ENCODE data around the gene MVD. TPM values are rescaled to one million over a fixed set of nuclear protein-coding genes. Genes with fewer than 3 reads are reported as not detected.

The MVD gene
- total RNA-seq, 1 donor from 2014 or later: 95.7 TPM

DNA sequence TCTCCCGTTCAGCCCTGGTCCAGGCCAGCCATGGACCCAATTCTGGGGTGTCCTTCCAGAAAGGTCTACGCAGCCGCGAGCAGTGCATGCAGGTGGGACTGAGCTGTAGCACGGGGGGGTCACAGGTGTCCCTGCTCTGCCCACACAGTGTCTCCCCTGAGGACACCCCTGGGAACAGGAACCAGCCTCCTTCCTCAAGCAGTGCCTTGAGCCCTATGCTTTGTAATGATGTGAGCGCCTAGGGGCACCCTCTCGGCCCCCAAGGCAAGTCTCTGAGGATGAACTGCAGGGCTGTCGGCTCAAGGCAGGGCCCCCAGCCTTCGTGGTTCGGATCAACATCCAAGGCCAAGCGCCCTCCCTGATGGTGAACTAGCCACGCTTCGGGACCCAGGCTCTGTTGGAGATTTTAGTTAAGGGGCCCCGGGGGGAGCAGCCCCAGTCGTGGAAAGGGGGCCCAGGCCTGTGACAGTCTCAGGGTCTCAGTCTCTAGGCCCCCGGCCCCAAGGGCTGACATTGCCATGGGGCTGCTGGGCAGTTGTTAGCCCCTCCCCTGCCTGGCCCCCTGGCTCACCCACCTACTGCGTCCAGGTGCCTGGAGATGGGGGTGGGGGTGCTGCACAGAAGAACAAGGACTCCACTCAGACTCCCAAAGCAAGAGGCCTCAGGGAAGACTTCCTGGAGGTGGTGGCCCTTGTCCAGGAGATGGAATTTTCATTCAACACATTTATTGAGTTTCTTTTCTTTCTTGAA is 22.2 kb downstream of the MVD start:
- no peak overlapping the region for H3K4me3 Mint-ChIP-seq
- peaks cover 16% of the 10 kb centered on the region for H3K4me1 Mint-ChIP-seq
- no peaks in the 10 kb centered on the region for H3K9me3 Mint-ChIP-seq
- intact Hi-C loops (cut with micrococcal nuclease): no loop called here
- no peak for DNase-seq
- no peak overlapping the region for H3K27ac Mint-ChIP-seq
- peaks cover 23% of the 10 kb centered on the region for H3K36me3 Mint-ChIP-seq (ENCODE audit: low read depth)
- peaks cover 25% of the 10 kb centered on the region for H3K27me3 Mint-ChIP-seq

DNA sequence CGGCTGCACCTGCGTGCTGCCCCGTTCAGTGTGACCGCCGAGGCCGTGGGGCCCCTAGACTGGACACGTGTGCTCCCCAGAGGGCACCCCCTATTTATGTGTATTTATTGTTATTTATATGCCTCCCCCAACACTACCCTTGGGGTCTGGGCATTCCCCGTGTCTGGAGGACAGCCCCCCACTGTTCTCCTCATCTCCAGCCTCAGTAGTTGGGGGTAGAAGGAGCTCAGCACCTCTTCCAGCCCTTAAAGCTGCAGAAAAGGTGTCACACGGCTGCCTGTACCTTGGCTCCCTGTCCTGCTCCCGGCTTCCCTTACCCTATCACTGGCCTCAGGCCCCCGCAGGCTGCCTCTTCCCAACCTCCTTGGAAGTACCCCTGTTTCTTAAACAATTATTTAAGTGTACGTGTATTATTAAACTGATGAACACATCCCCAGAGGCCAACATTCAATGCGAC is 22.8 kb downstream of the MVD start:
- H3K36me3 Mint-ChIP-seq (ENCODE audit: low read depth): peaks cover 22% of the 10 kb centered on the region
- H3K4me3 Mint-ChIP-seq: no peak overlapping the region
- H3K27me3 Mint-ChIP-seq: peaks cover 25% of the 10 kb centered on the region
- H3K9me3 Mint-ChIP-seq: no peaks in the 10 kb centered on the region
- intact Hi-C loops (cut with micrococcal nuclease): no loop called here
- DNase-seq: no peak
- peaks cover 20% of the 10 kb centered on the region for H3K4me1 Mint-ChIP-seq
- no peak overlapping the region for H3K27ac Mint-ChIP-seq

DNA sequence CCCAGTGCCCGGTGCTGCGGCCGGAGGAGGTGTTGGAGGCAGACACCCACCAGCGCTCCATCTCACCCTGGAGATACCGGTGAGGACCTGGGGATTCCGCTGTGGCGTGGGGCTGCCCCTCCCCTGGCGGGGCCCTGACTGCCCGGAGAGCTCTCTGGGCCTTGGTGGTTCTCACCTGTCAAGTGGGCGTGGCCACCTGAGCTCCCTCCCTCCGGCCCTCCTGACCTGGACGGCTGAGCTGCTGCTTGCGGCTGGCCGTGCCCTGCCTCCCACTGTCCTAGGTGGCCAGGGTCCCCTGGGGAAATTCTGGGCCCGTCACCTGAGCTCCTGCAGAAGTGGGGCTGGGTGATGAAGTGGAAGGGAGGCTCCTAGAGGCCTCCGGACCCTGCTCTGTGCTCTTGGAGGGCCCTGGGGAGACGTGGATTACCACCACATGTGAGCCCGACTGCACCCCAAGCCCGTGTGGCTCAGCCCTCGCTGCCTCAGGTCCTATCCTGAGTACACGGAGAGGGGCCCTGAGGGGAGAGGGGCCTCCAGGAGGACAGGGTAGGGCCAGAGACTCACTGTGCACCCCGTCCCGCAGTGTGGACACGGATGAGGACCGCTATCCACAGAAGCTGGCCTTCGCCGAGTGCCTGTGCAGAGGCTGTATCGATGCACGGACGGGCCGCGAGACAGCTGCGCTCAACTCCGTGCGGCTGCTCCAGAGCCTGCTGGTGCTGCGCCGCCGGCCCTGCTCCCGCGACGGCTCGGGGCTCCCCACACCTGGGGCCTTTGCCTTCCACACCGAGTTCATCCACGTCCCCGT is 23.5 kb downstream of the MVD start:
- intact Hi-C loops (cut with micrococcal nuclease): loop anchor here (5.0 kb wide), 1 partner anchor 63 kb away; no protein-coding TSS in a partner anchor
- H3K4me1 Mint-ChIP-seq: peaks cover 21% of the 10 kb centered on the region

DNA sequence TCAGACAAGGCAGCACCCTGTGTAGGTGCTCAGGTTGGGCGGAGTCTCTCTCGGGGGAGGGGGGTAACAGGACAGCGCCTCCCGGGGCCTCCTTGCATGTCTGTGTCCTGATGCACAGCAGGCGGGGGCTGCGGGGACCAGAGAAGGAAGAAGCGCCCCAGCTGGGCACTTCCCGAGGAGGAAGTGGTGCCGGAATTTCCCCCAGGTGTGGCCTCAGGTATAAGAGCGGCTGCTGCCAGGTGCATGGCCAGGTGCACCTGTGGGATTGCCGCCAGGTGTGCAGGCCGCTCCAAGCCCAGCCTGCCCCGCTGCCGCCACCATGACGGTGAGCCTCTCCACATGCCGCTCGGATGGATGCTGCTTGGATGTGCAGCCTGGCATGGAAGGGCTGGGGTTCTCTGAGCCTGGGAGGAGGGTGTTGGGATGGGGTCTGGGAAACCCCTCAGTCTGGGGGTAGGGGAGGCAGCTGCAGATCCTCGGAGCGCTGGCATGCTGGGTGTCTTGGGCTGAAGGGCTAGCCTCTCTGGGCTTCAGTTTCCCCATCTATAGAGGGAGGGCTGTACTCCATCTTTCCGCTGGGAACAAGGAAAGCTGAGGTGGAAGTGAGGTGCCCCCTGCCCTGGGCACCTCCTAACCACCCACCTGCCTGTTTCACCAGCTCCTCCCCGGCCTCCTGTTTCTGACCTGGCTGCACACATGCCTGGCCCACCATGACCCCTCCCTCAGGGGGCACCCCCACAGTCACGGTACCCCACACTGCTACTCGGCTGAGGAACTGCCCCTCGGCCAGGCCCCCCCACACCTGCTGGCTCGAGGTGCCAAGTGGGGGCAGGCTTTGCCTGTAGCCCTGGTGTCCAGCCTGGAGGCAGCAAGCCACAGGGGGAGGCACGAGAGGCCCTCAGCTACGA is 24.3 kb downstream of the MVD start, which contains the start of gene IL17C:
Gene IL17C, plus strand, starts transcription at position 250 of the 908 bp plus-strand sequence. Its CDS starts 70 bp downstream, at position 320.
- peaks cover 24% of the 10 kb centered on the region for H3K4me1 Mint-ChIP-seq
- H3K4me3 Mint-ChIP-seq: no peak within 1 kb of the TSS
- H3K9me3 Mint-ChIP-seq: no peaks in the 10 kb centered on the region
- intact Hi-C loops (cut with micrococcal nuclease): loop anchor here (5.0 kb wide), 1 partner anchor 64 kb away; no protein-coding TSS in a partner anchor
- H3K36me3 Mint-ChIP-seq (ENCODE audit: low read depth): peaks cover 8% of the 10 kb centered on the region
- H3K27me3 Mint-ChIP-seq: peaks cover 25% of the 10 kb centered on the region
- peak within 1 kb of the TSS; percentile 8 for H3K27ac Mint-ChIP-seq
- no peak for DNase-seq

More for the DNA sequence above, 23.5 kb downstream of the MVD start:
- H3K4me3 Mint-ChIP-seq: no peak overlapping the region
- peaks cover 25% of the 10 kb centered on the region for H3K27me3 Mint-ChIP-seq
- no peaks in the 10 kb centered on the region for H3K9me3 Mint-ChIP-seq
- peak; percentile 67 for DNase-seq
- peaks cover 16% of the 10 kb centered on the region for H3K36me3 Mint-ChIP-seq (ENCODE audit: low read depth)
- no peak overlapping the region for H3K27ac Mint-ChIP-seq

DNA sequence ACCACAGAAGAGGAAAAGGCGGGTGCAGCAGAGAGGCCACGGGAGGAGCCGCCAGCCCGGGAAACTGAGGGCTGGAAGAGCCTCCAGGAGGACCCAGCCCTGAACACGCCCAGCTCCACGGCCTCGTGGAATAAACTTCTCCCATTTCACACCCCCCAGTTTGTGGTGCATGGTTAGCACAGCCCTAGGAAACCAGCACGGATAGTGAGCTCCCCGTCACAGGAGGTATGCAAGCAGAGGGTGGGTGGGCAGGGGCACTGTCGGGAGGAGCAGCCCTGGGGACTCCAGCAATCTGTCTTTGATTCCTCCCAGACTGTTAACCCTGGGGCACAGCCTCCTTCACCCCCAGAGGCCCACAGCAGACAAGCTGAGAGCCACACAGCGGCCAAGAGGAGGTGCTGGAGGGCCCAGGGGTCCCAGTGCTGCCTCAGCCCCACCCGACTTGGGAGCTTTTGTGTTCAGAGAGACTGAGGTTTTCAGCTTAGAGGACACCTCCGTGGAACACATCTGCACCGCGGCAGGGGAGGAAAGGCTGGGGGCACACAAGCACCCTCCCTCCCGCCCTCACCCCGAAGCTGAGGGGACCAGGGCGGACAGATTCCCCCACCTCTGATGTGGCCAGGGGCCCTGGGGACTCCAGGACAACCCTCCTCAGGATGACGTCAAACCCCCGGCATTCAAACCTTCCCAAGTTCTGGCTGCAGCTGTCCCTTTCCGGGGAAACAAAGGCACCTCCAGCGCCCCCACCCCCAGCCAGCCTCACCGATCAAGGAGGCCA is 26.2 kb downstream of the MVD start:
- DNase-seq: no peak
- Mint-ChIP-seq H3K27me3 (peaks cover 25% of the 10 kb centered on the region), H3K4me1 (peaks cover 23% of the 10 kb centered on the region), H3K4me3 (peak overlapping the region; percentile 8), H3K27ac (peak overlapping the region; percentile 8), H3K36me3 (ENCODE audit: low read depth) (peaks cover 4% of the 10 kb centered on the region), H3K9me3 (no peaks in the 10 kb centered on the region)
- intact Hi-C loops (cut with micrococcal nuclease): loop anchor here (5.0 kb wide), 1 partner anchor 66 kb away; no protein-coding TSS in a partner anchor

DNA sequence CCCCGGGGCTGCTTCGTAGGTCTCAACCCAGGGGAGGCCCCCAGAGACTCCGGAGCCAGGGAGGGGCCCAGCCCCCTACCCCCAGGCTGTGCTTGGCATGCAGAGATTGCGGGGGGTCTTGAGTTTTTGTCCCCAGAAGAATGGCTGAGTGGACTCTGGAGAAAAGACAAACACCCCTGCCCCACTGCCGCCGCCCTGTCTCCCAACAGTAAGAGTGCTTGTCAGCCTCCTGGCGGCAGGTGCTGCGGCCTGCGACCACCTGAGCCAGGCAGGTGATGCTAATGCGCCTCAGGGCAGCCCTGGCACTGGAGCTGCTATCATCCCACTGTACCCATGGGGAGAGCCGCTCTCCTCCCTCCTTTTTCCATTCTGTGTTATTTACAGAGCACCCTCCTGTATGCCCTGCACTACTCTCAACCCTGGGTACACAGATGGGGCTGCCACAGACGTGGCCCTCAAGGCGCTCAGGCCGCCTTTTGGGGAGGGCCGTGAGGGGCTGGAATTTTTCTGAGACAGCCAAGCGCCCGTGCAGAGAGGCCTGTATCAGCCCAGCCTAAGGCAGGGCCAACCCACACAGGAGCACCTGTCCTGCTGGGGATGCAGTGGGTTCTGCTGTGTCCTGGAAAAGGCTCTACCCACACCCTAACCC is 27.1 kb downstream of the MVD start:
- intact Hi-C loops (cut with micrococcal nuclease): loop anchor here (2.0 to 5.0 kb wide), 2 partner anchors 15 to 67 kb away; partner anchors contain the start of gene CYBA
- DNase-seq: no peak
- H3K36me3 Mint-ChIP-seq (ENCODE audit: low read depth): peaks cover 10% of the 10 kb centered on the region
- peaks cover 23% of the 10 kb centered on the region for H3K27me3 Mint-ChIP-seq
- peak overlapping the region; percentile 59 for H3K4me3 Mint-ChIP-seq
- H3K9me3 Mint-ChIP-seq: no peaks in the 10 kb centered on the region
- peak overlapping the region; percentile 74 for H3K27ac Mint-ChIP-seq
- H3K4me1 Mint-ChIP-seq: peaks cover 23% of the 10 kb centered on the region

DNA sequence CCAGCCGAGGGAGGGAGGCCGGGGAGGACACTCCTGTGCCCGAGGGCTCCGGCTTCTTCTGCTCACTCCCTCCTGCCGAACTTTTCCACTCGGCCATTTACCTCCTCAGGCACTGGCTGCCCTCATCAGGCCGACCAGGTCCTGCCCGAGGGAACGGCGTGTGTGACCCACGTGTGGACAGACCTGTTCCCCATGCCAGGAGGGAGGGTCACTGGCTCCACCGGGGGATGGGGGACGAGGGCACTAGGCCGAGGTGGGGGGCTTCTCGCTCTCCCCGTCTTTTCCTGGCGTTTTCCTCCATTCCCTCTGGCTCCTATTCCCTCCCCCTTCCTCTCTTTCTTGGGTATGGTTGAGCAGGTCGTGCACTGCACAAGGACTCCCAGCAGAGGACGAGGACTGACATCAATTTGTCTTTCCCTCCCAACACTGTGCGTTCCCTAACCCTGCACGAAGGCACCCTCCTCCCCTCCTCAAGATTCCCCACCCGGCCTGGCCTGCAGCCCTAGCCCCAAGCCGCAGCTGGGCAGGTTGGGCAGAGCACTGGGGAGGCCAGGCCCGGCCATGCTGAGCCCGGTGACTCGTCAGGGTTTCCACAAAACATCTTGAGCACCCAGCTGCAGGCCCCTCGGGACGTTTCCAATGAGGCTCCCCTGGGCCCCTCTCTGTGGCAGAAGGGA is 27.8 kb downstream of the MVD start:
- peak overlapping the region; percentile 34 for H3K27ac Mint-ChIP-seq
- H3K9me3 Mint-ChIP-seq: no peaks in the 10 kb centered on the region
- H3K27me3 Mint-ChIP-seq: peaks cover 18% of the 10 kb centered on the region
- intact Hi-C loops (cut with micrococcal nuclease): loop anchor here (2.0 to 5.0 kb wide), 2 partner anchors 16 to 67 kb away; partner anchors contain the start of gene CYBA
- no peak for DNase-seq
- H3K4me1 Mint-ChIP-seq: peaks cover 21% of the 10 kb centered on the region
- H3K36me3 Mint-ChIP-seq (ENCODE audit: low read depth): peaks cover 10% of the 10 kb centered on the region
- H3K4me3 Mint-ChIP-seq: peak overlapping the region; percentile 79

DNA sequence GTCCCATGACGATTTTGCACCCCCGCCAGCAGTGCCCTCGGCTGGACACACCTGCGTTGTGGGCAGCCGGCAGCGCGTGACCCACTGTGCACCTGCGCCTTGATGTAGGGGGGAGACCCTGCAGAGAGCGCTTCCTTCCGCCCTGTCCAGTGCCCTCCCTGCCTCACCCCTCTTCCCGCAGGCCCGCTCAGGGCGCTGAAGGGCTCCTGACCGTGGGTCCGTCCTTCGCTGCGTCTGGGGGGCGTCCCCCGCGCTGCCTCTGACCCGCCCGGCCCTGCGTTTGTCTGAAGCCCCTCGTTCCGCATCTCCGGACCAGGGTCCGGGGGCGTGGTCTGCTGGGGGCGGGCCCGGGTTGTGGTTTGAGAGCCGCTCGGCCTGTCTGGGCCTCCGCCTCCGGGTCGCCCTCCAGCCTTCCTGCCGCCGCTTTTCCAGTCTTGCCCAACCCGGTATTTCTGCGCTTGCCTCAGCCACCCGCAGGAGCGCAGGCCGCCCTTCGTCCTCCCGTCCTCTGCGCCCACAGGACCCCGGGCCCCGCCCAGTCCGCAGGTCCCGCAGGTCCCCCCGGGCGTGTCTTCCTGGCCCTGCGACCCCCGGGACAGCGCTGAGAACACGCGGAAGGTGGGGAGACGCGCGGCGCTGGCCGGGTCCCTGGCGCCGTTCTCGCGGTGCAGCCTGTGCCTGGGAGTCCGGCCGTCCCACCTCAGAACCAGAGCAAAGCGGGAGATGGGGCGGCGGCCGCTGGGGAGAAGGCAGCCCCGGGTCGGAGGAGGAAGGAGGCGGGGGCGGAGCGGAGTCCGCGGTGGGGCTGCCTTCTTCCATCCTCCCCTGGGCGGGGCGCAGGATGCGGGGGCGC is 28.5 kb downstream of the MVD start:
- Mint-ChIP-seq H3K27ac (peak overlapping the region; percentile 48), H3K4me3 (peak overlapping the region; percentile 79), H3K36me3 (ENCODE audit: low read depth) (peaks cover 14% of the 10 kb centered on the region), H3K4me1 (peaks cover 20% of the 10 kb centered on the region), H3K27me3 (peaks cover 14% of the 10 kb centered on the region), H3K9me3 (no peaks in the 10 kb centered on the region)
- peak; percentile 91 for DNase-seq
- intact Hi-C loops (cut with micrococcal nuclease): loop anchor here (2.0 kb wide), 1 partner anchor 16 kb away; the partner anchor contains the start of gene CYBA

DNA sequence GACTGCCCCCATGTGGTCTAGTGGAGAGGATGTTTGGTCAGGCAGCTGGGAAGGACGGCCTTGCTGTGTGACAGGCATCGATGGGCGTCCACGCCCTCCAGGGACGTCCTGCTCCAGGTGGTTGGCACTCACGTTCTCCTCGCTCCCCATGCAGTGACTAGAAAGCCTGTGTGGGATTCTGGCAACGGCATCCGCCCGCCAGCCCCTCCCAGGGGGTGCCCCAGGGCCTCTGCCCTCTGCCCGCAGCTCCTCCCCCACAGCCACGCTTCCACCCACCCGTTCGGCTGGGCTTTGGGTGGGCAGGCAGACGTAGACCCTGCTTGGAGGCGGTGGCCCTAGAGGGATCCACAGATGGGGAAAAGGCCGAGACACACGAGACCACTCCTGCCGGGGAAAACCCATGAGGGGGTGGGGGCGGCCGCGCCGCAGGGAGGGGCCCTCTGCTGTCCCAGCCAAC is 29.2 kb downstream of the MVD start:
- H3K4me3 Mint-ChIP-seq: peak overlapping the region; percentile 56
- H3K27ac Mint-ChIP-seq: peak overlapping the region; percentile 41
- intact Hi-C loops (cut with micrococcal nuclease): loop anchor here (2.0 kb wide), 1 partner anchor 17 kb away; the partner anchor contains the start of gene CYBA
- DNase-seq: peak; percentile 76
- no peaks in the 10 kb centered on the region for H3K9me3 Mint-ChIP-seq
- H3K4me1 Mint-ChIP-seq: peaks cover 20% of the 10 kb centered on the region
- H3K36me3 Mint-ChIP-seq (ENCODE audit: low read depth): peaks cover 15% of the 10 kb centered on the region
- H3K27me3 Mint-ChIP-seq: peaks cover 14% of the 10 kb centered on the region

DNA sequence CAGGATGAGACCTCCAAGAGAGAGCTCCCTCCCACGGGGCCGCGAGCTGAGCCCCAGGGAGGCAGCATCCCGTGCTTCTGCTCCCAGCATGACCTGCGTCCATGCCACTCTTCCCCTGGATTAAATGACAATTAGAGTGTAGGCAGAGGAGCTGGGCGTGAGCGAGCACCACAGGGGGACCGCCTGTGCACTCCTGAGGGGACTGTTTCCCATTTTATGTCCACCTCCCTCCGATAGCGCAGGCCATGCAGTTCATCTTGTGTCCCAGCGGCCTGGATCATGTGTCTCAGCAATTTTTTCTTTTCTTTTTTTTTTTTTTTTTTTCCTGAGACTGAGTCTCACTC is 30.3 kb downstream of the MVD start:
- peaks cover 18% of the 10 kb centered on the region for H3K4me1 Mint-ChIP-seq
- H3K36me3 Mint-ChIP-seq (ENCODE audit: low read depth): peaks cover 19% of the 10 kb centered on the region

More for the DNA sequence above, 30.3 kb downstream of the MVD start:
- DNase-seq: peak; percentile 51
- H3K4me3 Mint-ChIP-seq: no peak overlapping the region
- H3K27ac Mint-ChIP-seq: no peak overlapping the region
- no peaks in the 10 kb centered on the region for H3K9me3 Mint-ChIP-seq
- intact Hi-C loops (cut with micrococcal nuclease): no loop called here
- H3K27me3 Mint-ChIP-seq: peaks cover 5% of the 10 kb centered on the region
